Stimulated activated CD8-positive, alpha-beta memory T cell treated with anti-CD3 and anti-CD28 coated beads, Interleukin-7, amount 100 ng/mL, for 24 hours (primary cell): Measurements from ENCODE around the gene TRPC4AP.

ENCODE experiments used
- DNase-seq: peaks from one replicate; pipeline ENCODE4 v3.0.0-alpha.2; 2020; ENCODE audit warnings: low read depth

Gene TRPC4AP

GRCh38 chr20:35000922-35001595 is 91.5 kb downstream of the TRPC4AP start:
- no peak for DNase-seq

GRCh38 chr20:35000311-35000921 is 92.2 kb downstream of the TRPC4AP start:
- no peak for DNase-seq

GRCh38 chr20:34999782-35000181 is 92.8 kb downstream of the TRPC4AP start:
- DNase-seq, result no peak

GRCh38 chr20:34999021-34999451 is 93.6 kb downstream of the TRPC4AP start:
- DNase-seq, result no peak

GRCh38 chr20:34998331-34998950 is 94.2 kb downstream of the TRPC4AP start:
- DNase-seq, result no peak

- no peak for DNase-seq
These were observed 94.8 kb downstream of the TRPC4AP start for GRCh38 chr20:34997774-34998173.

GRCh38 chr20:34997131-34997561 is 95.5 kb downstream of the TRPC4AP start:
- DNase-seq, result no peak

- DNase-seq, result no peak
These were observed 96.2 kb downstream of the TRPC4AP start for GRCh38 chr20:34996243-34997028.

- DNase-seq, result no peak
These were observed 96.9 kb downstream of the TRPC4AP start for GRCh38 chr20:34995696-34996095.

- no peak for DNase-seq
These were observed 97.4 kb downstream of the TRPC4AP start for GRCh38 chr20:34995192-34995591.

- DNase-seq, result no peak
These were observed 98.0 kb downstream of the TRPC4AP start for GRCh38 chr20:34994509-34995131.

GRCh38 chr20:34993941-34994508 is 98.6 kb downstream of the TRPC4AP start:
- no peak for DNase-seq

- no peak for DNase-seq
These were observed 99.7 kb downstream of the TRPC4AP start for GRCh38 chr20:34992751-34993417.

GRCh38 chr20:34990661-34991214 is 101.9 kb downstream of the TRPC4AP start:
- DNase-seq, result no peak

GRCh38 chr20:34990231-34990630 is 102.4 kb downstream of the TRPC4AP start:
- no peak for DNase-seq

GRCh38 chr20:34989670-34990069 is 102.9 kb downstream of the TRPC4AP start:
- no peak for DNase-seq

GRCh38 chr20:34989118-34989517 is 103.5 kb downstream of the TRPC4AP start:
- DNase-seq, result no peak

GRCh38 chr20:34988191-34988540 is 104.4 kb downstream of the TRPC4AP start:
- DNase-seq, result no peak

- DNase-seq, result no peak
These were observed 105.1 kb downstream of the TRPC4AP start for GRCh38 chr20:34987288-34988190.
